WTC11 (cell line): ENCODE measurements around the gene ZNF830. TPM values are rescaled to one million over a fixed set of nuclear protein-coding genes. Genes with fewer than 3 reads are reported as not detected.

Experiments
- ATAC-seq: fragments of 200-7000 bp; cut with Tn5 transposase; 2 replicates; pipeline ENCODE4 v1.10.0; 2021; ENCODE audit warnings: mild to moderate bottlenecking, moderate library complexity
- CTCF ChIA-PET: fragments of 300-600 bp; sonication (Branson Sonifier 250); formaldehyde crosslinking; loops from one replicate; lab custom pipeline; 2021; ENCODE audit warnings: antibody characterized with exemption; lab: Charles Lee
- POLR2A ChIA-PET: fragments of 350-600 bp; sonication (Branson Sonifier 250); formaldehyde crosslinking; loops from one replicate; lab custom pipeline; 2021; ENCODE audit warnings: antibody characterized with exemption; lab: Charles Lee
- DNase-seq: peaks from one replicate; pipeline ENCODE4 v3.0.0; 2021; ENCODE audit warnings: low spot score
- H3K27ac Mint-ChIP-seq: 2 replicates; pipeline ENCODE4 v1.8.0; 2021; ENCODE audit warnings: mixed read lengths
- H3K27me3 Mint-ChIP-seq: 2 replicates; pipeline ENCODE4 v1.8.0; 2021; ENCODE audit warnings: low read depth, mild to moderate bottlenecking, moderate library complexity, mixed read lengths
- H3K36me3 Mint-ChIP-seq: 2 replicates; pipeline ENCODE4 v1.8.0; 2021; ENCODE audit warnings: mixed read lengths
- H3K4me1 Mint-ChIP-seq: 2 replicates; pipeline ENCODE4 v1.8.0; 2022; ENCODE audit warnings: mixed read lengths
- H3K4me3 Mint-ChIP-seq: 2 replicates; pipeline ENCODE4 v1.8.0; 2021; ENCODE audit warnings: mild to moderate bottlenecking, moderate library complexity, mixed read lengths
- H3K9me3 Mint-ChIP-seq: 2 replicates; pipeline ENCODE4 v1.8.0; 2021; ENCODE audit warnings: mixed read lengths
- ATF1 ChIP-seq: sonication (generic); formaldehyde crosslinking; IDR thresholded peaks from 2 replicates; pipeline ENCODE4 v1.8.1; 2023; ENCODE audit warnings: mild to moderate bottlenecking, moderate library complexity, missing genetic modification reagents
- EMX1 ChIP-seq: fragments of 250-450 bp; sonication (Bioruptor Pico); IDR thresholded peaks from 2 replicates; pipeline ENCODE4 v1.8.0; 2021; ENCODE audit warnings: mild to moderate bottlenecking
- ETV6 ChIP-seq: sonication (generic); formaldehyde crosslinking; IDR thresholded peaks from 2 replicates; pipeline ENCODE4 v1.8.1; 2022; ENCODE audit warnings: mild to moderate bottlenecking, missing genetic modification reagents
- JAZF1 ChIP-seq: fragments of 250-450 bp; sonication (Bioruptor Pico); IDR thresholded peaks from 2 replicates; pipeline ENCODE4 v1.9.0; 2021; ENCODE audit warnings: moderate library complexity, mild to moderate bottlenecking, inconsistent platforms
- NR2C2 ChIP-seq: sonication (generic); formaldehyde crosslinking; IDR thresholded peaks from 2 replicates; pipeline ENCODE4 v1.8.0; 2022; ENCODE audit warnings: mild to moderate bottlenecking, missing genetic modification reagents
- PRRX2 ChIP-seq: fragments of 250-450 bp; sonication (Bioruptor Pico); IDR thresholded peaks from 2 replicates; pipeline ENCODE4 v1.8.0; 2021; ENCODE audit warnings: mild to moderate bottlenecking
- ZBTB21 ChIP-seq: sonication (generic); formaldehyde crosslinking; IDR thresholded peaks from 2 replicates; pipeline ENCODE4 v1.8.1; 2023; ENCODE audit warnings: mild to moderate bottlenecking, missing genetic modification reagents, borderline replicate concordance
- ZNF138 ChIP-seq: sonication (generic); formaldehyde crosslinking; conservative IDR thresholded peaks from 2 replicates; pipeline ENCODE4 v1.8.1; 2022; ENCODE audit warnings: mild to moderate bottlenecking, moderate library complexity, missing genetic modification reagents
- ZNF232 ChIP-seq: sonication (generic); formaldehyde crosslinking; IDR thresholded peaks from 2 replicates; pipeline ENCODE4 v1.8.0; 2022; ENCODE audit warnings: mild to moderate bottlenecking, missing genetic modification reagents
- ZNF396 ChIP-seq: fragments of 250-450 bp; sonication (Bioruptor Pico); IDR thresholded peaks from 2 replicates; pipeline ENCODE4 v1.8.0; 2021; ENCODE audit warnings: mild to moderate bottlenecking, moderate library complexity, borderline replicate concordance
- total RNA-seq: library from RNA; stranded (reverse); gene quantifications from 3 replicates; pipeline ENCODE4 v1.2.3, GENCODE V29; 2021
- TF ChIP-seq, protein P1 (sequence below): sonication (generic); formaldehyde crosslinking; IDR thresholded peaks from 2 replicates; pipeline ENCODE4 v1.8.1; 2023; ENCODE audit warnings: mild to moderate bottlenecking, missing genetic modification reagents, borderline replicate concordance
- TF ChIP-seq, protein P2 (sequence below): sonication (generic); formaldehyde crosslinking; IDR thresholded peaks from 2 replicates; pipeline ENCODE4 v1.8.0; 2022; ENCODE audit warnings: mild to moderate bottlenecking, missing genetic modification reagents
- TF ChIP-seq, protein P3 (sequence below): sonication (generic); formaldehyde crosslinking; IDR thresholded peaks from 2 replicates; pipeline ENCODE4 v1.8.0; 2022; ENCODE audit warnings: mild to moderate bottlenecking, missing genetic modification reagents
- TF ChIP-seq, protein P4 (sequence below): sonication (generic); formaldehyde crosslinking; conservative IDR thresholded peaks from 2 replicates; pipeline ENCODE4 v1.8.1; 2023; ENCODE audit warnings: mild to moderate bottlenecking, low read depth, missing genetic modification reagents, moderate library complexity
- TF ChIP-seq, protein P5 (sequence below): sonication (generic); formaldehyde crosslinking; IDR thresholded peaks from 2 replicates; pipeline ENCODE4 v1.8.0; 2023; ENCODE audit warnings: mild to moderate bottlenecking, missing genetic modification reagents
- TF ChIP-seq, protein P6 (sequence below): sonication (generic); formaldehyde crosslinking; IDR thresholded peaks from 2 replicates; pipeline ENCODE4 v1.8.1; 2023; ENCODE audit warnings: mild to moderate bottlenecking, missing genetic modification reagents
- TF ChIP-seq, protein P7 (sequence below): fragments of 250-450 bp; sonication (Bioruptor Pico); IDR thresholded peaks from 2 replicates; pipeline ENCODE4 v1.9.0; 2021; ENCODE audit warnings: mild to moderate bottlenecking, borderline replicate concordance
- TF ChIP-seq, protein P8 (sequence below): sonication (generic); formaldehyde crosslinking; IDR thresholded peaks from 2 replicates; pipeline ENCODE4 v1.8.1; 2023; ENCODE audit warnings: mild to moderate bottlenecking, missing genetic modification reagents

The ZNF830 gene
- total RNA-seq, 1 experiment from 2014 or later, result 20.2 TPM

DNA sequence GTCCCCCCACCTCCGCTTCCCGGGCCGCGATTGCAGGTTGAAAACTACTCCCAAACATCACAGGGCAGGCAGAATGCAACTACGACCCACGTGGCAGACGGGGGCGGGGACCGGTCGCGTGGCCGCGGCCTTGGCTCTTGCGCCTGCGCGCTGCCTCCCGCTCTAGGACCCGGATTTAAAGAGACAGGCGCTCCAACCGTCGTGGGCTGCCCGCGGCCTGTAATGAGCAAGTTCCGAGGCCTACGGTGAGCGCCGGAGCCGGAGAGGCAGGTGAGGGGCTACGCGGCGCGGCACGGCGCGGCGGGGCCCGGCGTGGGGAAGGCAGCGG is 19.0 kb downstream of the ZNF830 start, which contains the start of gene LIG3:
TSS of gene LIG3 (plus strand) at position 160 of the 328 bp plus-strand sequence. CDS start 2,494 bp downstream, outside the sequence.
- Mint-ChIP-seq H3K4me3 (peak within 1 kb of the TSS; percentile 93), H3K36me3 (peaks cover 22% of the 10 kb centered on the region), H3K4me1 (peaks cover 26% of the 10 kb centered on the region), H3K27me3 (no peaks in the 10 kb centered on the region; the same call in 1 of the 2 replicates), H3K27ac (peak within 1 kb of the TSS; percentile 99), H3K9me3 (no peaks in the 10 kb centered on the region)
- ATAC-seq (peak; percentile 79), DNase-seq (peak; percentile 95)
- ChIA-PET CTCF (interaction anchor here (0.9 to 1.2 kb wide), 2 partner anchors 140 to 438 kb away, joined by 3 read pairs; no protein-coding TSS in a partner anchor), POLR2A (interaction anchor here (0.6 to 1.2 kb wide), 2 partner anchors 19 to 454 kb away, joined by 3 read pairs; partner anchors contain the start of genes CCT6B and ZNF830)
- TF ChIP-seq, protein P1, sequence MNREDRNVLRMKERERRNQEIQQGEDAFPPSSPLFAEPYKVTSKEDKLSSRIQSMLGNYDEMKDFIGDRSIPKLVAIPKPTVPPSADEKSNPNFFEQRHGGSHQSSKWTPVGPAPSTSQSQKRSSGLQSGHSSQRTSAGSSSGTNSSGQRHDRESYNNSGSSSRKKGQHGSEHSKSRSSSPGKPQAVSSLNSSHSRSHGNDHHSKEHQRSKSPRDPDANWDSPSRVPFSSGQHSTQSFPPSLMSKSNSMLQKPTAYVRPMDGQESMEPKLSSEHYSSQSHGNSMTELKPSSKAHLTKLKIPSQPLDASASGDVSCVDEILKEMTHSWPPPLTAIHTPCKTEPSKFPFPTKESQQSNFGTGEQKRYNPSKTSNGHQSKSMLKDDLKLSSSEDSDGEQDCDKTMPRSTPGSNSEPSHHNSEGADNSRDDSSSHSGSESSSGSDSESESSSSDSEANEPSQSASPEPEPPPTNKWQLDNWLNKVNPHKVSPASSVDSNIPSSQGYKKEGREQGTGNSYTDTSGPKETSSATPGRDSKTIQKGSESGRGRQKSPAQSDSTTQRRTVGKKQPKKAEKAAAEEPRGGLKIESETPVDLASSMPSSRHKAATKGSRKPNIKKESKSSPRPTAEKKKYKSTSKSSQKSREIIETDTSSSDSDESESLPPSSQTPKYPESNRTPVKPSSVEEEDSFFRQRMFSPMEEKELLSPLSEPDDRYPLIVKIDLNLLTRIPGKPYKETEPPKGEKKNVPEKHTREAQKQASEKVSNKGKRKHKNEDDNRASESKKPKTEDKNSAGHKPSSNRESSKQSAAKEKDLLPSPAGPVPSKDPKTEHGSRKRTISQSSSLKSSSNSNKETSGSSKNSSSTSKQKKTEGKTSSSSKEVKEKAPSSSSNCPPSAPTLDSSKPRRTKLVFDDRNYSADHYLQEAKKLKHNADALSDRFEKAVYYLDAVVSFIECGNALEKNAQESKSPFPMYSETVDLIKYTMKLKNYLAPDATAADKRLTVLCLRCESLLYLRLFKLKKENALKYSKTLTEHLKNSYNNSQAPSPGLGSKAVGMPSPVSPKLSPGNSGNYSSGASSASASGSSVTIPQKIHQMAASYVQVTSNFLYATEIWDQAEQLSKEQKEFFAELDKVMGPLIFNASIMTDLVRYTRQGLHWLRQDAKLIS (CRISPR knock-in tag), result no peak
- TF ChIP-seq, protein P2, sequence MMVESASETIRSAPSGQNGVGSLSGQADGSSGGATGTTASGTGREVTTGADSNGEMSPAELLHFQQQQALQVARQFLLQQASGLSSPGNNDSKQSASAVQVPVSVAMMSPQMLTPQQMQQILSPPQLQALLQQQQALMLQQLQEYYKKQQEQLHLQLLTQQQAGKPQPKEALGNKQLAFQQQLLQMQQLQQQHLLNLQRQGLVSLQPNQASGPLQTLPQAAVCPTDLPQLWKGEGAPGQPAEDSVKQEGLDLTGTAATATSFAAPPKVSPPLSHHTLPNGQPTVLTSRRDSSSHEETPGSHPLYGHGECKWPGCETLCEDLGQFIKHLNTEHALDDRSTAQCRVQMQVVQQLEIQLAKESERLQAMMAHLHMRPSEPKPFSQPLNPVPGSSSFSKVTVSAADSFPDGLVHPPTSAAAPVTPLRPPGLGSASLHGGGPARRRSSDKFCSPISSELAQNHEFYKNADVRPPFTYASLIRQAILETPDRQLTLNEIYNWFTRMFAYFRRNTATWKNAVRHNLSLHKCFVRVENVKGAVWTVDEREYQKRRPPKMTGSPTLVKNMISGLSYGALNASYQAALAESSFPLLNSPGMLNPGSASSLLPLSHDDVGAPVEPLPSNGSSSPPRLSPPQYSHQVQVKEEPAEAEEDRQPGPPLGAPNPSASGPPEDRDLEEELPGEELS (CRISPR knock-in tag), result no peak
- TF ChIP-seq, protein P3, sequence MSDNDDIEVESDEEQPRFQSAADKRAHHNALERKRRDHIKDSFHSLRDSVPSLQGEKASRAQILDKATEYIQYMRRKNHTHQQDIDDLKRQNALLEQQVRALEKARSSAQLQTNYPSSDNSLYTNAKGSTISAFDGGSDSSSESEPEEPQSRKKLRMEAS (CRISPR knock-in tag), result peak; percentile 97
- TF ChIP-seq ZBTB21, result no peak
- TF ChIP-seq EMX1 (CRISPR knock-in tag), result no peak
- TF ChIP-seq ETV6 (CRISPR knock-in tag), result no peak
- TF ChIP-seq PRRX2 (CRISPR knock-in tag), result no peak
- TF ChIP-seq ZNF396 (CRISPR knock-in tag), result no peak
- TF ChIP-seq ZNF232 (CRISPR knock-in tag), result peak; percentile 78; the same call in 1 of the 2 replicates
- TF ChIP-seq, protein P4, sequence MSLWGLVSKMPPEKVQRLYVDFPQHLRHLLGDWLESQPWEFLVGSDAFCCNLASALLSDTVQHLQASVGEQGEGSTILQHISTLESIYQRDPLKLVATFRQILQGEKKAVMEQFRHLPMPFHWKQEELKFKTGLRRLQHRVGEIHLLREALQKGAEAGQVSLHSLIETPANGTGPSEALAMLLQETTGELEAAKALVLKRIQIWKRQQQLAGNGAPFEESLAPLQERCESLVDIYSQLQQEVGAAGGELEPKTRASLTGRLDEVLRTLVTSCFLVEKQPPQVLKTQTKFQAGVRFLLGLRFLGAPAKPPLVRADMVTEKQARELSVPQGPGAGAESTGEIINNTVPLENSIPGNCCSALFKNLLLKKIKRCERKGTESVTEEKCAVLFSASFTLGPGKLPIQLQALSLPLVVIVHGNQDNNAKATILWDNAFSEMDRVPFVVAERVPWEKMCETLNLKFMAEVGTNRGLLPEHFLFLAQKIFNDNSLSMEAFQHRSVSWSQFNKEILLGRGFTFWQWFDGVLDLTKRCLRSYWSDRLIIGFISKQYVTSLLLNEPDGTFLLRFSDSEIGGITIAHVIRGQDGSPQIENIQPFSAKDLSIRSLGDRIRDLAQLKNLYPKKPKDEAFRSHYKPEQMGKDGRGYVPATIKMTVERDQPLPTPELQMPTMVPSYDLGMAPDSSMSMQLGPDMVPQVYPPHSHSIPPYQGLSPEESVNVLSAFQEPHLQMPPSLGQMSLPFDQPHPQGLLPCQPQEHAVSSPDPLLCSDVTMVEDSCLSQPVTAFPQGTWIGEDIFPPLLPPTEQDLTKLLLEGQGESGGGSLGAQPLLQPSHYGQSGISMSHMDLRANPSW (CRISPR knock-in tag), result no peak
- TF ChIP-seq, protein P5, sequence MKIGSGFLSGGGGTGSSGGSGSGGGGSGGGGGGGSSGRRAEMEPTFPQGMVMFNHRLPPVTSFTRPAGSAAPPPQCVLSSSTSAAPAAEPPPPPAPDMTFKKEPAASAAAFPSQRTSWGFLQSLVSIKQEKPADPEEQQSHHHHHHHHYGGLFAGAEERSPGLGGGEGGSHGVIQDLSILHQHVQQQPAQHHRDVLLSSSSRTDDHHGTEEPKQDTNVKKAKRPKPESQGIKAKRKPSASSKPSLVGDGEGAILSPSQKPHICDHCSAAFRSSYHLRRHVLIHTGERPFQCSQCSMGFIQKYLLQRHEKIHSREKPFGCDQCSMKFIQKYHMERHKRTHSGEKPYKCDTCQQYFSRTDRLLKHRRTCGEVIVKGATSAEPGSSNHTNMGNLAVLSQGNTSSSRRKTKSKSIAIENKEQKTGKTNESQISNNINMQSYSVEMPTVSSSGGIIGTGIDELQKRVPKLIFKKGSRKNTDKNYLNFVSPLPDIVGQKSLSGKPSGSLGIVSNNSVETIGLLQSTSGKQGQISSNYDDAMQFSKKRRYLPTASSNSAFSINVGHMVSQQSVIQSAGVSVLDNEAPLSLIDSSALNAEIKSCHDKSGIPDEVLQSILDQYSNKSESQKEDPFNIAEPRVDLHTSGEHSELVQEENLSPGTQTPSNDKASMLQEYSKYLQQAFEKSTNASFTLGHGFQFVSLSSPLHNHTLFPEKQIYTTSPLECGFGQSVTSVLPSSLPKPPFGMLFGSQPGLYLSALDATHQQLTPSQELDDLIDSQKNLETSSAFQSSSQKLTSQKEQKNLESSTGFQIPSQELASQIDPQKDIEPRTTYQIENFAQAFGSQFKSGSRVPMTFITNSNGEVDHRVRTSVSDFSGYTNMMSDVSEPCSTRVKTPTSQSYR (CRISPR knock-in tag), result no peak
- TF ChIP-seq ATF1 (CRISPR knock-in tag), result peak; percentile 50; the same call in 1 of the 2 replicates
- no peak for TF ChIP-seq JAZF1 (CRISPR knock-in tag)
- TF ChIP-seq, protein P6, sequence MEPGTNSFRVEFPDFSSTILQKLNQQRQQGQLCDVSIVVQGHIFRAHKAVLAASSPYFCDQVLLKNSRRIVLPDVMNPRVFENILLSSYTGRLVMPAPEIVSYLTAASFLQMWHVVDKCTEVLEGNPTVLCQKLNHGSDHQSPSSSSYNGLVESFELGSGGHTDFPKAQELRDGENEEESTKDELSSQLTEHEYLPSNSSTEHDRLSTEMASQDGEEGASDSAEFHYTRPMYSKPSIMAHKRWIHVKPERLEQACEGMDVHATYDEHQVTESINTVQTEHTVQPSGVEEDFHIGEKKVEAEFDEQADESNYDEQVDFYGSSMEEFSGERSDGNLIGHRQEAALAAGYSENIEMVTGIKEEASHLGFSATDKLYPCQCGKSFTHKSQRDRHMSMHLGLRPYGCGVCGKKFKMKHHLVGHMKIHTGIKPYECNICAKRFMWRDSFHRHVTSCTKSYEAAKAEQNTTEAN, result no peak
- TF ChIP-seq ZNF138, result no peak
- TF ChIP-seq, protein P7, sequence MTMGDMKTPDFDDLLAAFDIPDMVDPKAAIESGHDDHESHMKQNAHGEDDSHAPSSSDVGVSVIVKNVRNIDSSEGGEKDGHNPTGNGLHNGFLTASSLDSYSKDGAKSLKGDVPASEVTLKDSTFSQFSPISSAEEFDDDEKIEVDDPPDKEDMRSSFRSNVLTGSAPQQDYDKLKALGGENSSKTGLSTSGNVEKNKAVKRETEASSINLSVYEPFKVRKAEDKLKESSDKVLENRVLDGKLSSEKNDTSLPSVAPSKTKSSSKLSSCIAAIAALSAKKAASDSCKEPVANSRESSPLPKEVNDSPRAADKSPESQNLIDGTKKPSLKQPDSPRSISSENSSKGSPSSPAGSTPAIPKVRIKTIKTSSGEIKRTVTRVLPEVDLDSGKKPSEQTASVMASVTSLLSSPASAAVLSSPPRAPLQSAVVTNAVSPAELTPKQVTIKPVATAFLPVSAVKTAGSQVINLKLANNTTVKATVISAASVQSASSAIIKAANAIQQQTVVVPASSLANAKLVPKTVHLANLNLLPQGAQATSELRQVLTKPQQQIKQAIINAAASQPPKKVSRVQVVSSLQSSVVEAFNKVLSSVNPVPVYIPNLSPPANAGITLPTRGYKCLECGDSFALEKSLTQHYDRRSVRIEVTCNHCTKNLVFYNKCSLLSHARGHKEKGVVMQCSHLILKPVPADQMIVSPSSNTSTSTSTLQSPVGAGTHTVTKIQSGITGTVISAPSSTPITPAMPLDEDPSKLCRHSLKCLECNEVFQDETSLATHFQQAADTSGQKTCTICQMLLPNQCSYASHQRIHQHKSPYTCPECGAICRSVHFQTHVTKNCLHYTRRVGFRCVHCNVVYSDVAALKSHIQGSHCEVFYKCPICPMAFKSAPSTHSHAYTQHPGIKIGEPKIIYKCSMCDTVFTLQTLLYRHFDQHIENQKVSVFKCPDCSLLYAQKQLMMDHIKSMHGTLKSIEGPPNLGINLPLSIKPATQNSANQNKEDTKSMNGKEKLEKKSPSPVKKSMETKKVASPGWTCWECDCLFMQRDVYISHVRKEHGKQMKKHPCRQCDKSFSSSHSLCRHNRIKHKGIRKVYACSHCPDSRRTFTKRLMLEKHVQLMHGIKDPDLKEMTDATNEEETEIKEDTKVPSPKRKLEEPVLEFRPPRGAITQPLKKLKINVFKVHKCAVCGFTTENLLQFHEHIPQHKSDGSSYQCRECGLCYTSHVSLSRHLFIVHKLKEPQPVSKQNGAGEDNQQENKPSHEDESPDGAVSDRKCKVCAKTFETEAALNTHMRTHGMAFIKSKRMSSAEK (CRISPR knock-in tag), result no peak
- TF ChIP-seq, protein P8, sequence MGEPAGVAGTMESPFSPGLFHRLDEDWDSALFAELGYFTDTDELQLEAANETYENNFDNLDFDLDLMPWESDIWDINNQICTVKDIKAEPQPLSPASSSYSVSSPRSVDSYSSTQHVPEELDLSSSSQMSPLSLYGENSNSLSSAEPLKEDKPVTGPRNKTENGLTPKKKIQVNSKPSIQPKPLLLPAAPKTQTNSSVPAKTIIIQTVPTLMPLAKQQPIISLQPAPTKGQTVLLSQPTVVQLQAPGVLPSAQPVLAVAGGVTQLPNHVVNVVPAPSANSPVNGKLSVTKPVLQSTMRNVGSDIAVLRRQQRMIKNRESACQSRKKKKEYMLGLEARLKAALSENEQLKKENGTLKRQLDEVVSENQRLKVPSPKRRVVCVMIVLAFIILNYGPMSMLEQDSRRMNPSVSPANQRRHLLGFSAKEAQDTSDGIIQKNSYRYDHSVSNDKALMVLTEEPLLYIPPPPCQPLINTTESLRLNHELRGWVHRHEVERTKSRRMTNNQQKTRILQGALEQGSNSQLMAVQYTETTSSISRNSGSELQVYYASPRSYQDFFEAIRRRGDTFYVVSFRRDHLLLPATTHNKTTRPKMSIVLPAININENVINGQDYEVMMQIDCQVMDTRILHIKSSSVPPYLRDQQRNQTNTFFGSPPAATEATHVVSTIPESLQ (CRISPR knock-in tag), result no peak
- no peak for TF ChIP-seq NR2C2 (CRISPR knock-in tag)
